Transverse colon (tissue), 4 donors: ENCODE results near the gene TMED6.

Experiments used
- EP300 ChIP-seq: sonication (generic); formaldehyde crosslinking; IDR thresholded peaks from one replicate; pipeline ENCODE4 v1.6.1; 2017; ENCODE audit warnings: antibody characterized with exemption, low read depth
- POLR2A ChIP-seq: fragments of 450-650 bp; IDR thresholded peaks from one replicate; pipeline ENCODE4 v1.6.1; 2016; ENCODE audit warnings: antibody characterized with exemption, mild to moderate bottlenecking, moderate library complexity
- POLR2AphosphoS5 ChIP-seq, 3 donors: sonication (generic); formaldehyde crosslinking; IDR thresholded peaks; one replicate each; pipeline ENCODE4 v1.6.1; 2016; ENCODE audit warnings: antibody characterized with exemption in 3 of 3
- TF ChIP-seq, protein P1 (sequence below), 5 experiments: fragments of 200-600 bp in 3 of 5; fragments of 450-650 bp in 2 of 5; sonication (generic) in 3 of 5; IDR thresholded peaks; 1 replicate in 2 of 5; 2 replicates in 3 of 5; pipeline ENCODE4 v1.5.1; 2016 to 2017; ENCODE audit warnings: antibody characterized with exemption in 5 of 5, inconsistent platforms in 3 of 5, mild to moderate bottlenecking in 2 of 5, moderate library complexity in 1 of 5

DNA sequence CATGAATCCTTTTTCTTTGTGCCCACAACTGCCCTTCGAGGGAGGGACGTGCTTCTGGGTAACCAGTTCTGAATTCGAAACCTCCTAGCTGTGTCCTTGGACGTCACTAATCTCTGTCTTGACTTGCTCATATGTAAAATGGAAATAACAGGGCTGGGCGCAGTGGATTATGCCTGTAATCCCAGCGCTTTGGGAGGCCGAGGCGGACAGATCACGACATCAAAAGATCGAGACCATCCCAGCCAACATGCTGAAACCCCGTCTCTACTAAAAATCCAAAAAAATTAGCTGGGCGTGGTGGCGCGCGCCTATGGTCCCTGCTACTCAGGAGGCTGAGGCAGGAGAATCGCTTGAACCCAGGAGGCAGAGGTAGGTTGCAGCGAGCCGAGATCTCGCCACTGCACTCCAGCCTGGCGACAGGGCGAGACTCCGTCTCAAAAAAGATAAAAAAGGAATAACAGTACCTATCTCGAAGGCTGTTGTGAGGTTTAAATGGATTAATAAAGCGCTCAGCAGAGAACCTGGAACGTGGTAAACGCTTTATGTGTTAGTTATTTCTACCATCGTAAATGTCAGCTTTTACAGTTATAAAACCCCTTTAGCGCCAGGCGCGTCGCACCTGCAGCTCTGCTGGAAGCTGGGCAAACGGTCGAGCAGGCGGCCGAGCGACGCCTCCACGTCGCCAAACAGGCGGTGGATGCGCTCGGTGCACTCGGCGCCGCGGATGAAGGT is 12.9 kb downstream of the TMED6 start:
- TF ChIP-seq, protein P1, sequence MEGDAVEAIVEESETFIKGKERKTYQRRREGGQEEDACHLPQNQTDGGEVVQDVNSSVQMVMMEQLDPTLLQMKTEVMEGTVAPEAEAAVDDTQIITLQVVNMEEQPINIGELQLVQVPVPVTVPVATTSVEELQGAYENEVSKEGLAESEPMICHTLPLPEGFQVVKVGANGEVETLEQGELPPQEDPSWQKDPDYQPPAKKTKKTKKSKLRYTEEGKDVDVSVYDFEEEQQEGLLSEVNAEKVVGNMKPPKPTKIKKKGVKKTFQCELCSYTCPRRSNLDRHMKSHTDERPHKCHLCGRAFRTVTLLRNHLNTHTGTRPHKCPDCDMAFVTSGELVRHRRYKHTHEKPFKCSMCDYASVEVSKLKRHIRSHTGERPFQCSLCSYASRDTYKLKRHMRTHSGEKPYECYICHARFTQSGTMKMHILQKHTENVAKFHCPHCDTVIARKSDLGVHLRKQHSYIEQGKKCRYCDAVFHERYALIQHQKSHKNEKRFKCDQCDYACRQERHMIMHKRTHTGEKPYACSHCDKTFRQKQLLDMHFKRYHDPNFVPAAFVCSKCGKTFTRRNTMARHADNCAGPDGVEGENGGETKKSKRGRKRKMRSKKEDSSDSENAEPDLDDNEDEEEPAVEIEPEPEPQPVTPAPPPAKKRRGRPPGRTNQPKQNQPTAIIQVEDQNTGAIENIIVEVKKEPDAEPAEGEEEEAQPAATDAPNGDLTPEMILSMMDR (IDR thresholded peaks at IDR 0.05): no peak
- TF ChIP-seq POLR2A (no peak), EP300 (no peak), POLR2AphosphoS5 (IDR thresholded peaks at IDR 0.05) (no peak)
